K562 (cell line): ENCODE results near the gene PUDP.

Experiments used
- CBX5 ChIP-seq: IDR thresholded peaks from 2 replicates; pipeline ENCODE4 v1.6.1; 2014; ENCODE audit warnings: low read depth, borderline replicate concordance
- MXI1 ChIP-seq: IDR thresholded peaks from 2 replicates; pipeline ENCODE4 v1.6.1; 2011; ENCODE audit warnings: low read depth, mild to moderate bottlenecking, improper control_type of control experiment, low read length
- SIRT6 ChIP-seq: IDR thresholded peaks from one replicate; pipeline ENCODE4 v1.6.1; 2012; ENCODE audit warnings: low read depth, mild to moderate bottlenecking, control low read depth, inconsistent platforms, low read length, moderate library complexity
- ZBTB17 ChIP-seq: fragments of 450-650 bp; formaldehyde crosslinking; IDR thresholded peaks from 2 replicates; pipeline ENCODE4 v1.4.0; 2020; ENCODE audit warnings: mild to moderate bottlenecking

DNA sequence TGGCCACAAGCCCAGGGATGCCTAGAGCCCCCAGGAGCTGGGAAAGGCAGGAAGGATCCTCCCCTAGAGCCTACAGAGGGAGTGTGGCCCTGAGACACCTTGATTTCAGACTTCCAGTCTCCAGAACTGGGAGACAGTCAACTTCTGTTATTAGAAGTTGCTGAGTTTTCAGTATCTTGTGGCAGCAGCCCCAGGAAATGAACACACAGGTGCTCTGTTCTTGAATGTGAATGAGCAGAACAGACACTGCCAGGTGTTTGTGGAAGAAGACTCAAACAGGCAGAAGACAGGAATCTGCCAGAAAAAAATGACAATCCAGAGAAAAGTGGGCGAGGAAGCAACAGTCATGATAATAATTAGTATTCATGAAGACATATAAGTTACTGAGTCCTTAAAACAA lies 64.9 kb downstream of the PUDP start:
- TF ChIP-seq CBX5: no peak
- no peak for TF ChIP-seq MXI1
- TF ChIP-seq SIRT6: no peak
- TF ChIP-seq ZBTB17: no peak
